Hepatocyte (in vitro differentiated cells): ENCODE data around the gene SPINT3. TPM values are rescaled to one million over a fixed set of nuclear protein-coding genes. Genes with fewer than 3 reads are reported as not detected.

ENCODE experiments used
- DNase-seq: peaks from one replicate; pipeline ENCODE4 v3.0.0-alpha.2; 2016; ENCODE audit warnings: low spot score
- H2AFZ ChIP-seq: fragments of 200-600 bp; sonication (generic); 2 replicates; pipeline ENCODE4 v1.6.0; 2016; ENCODE audit warnings: antibody characterized with exemption, mild to moderate bottlenecking
- H3K27ac ChIP-seq: fragments of 200-600 bp; sonication (generic); 2 replicates; pipeline ENCODE4 v1.5.1; 2016; ENCODE audit warnings: mild to moderate bottlenecking
- H3K27me3 ChIP-seq: fragments of 200-600 bp; sonication (generic); 2 replicates; pipeline ENCODE4 v1.6.1; 2016
- H3K36me3 ChIP-seq: fragments of 200-600 bp; sonication (generic); replicated peaks from 2 replicates; pipeline ENCODE4 v1.5.1; 2016; ENCODE audit warnings: low read depth; ENCODE audit not compliant: insufficient read depth
- H3K4me1 ChIP-seq: fragments of 200-600 bp; sonication (generic); 2 replicates; pipeline ENCODE4 v1.5.1; 2016; ENCODE audit warnings: mild to moderate bottlenecking, moderate library complexity; ENCODE audit not compliant: insufficient read depth
- H3K4me2 ChIP-seq: fragments of 200-600 bp; sonication (generic); 2 replicates; pipeline ENCODE4 v1.6.0; 2016
- H3K4me3 ChIP-seq: fragments of 200-600 bp; sonication (generic); 2 replicates; pipeline ENCODE4 v1.5.1; 2016; ENCODE audit warnings: mild to moderate bottlenecking
- H3K79me2 ChIP-seq: fragments of 200-600 bp; sonication (generic); 2 replicates; pipeline ENCODE4 v1.6.0; 2017; ENCODE audit warnings: mild to moderate bottlenecking
- H3K9me2 ChIP-seq: fragments of 200-600 bp; sonication (generic); replicated peaks from 2 replicates; pipeline ENCODE4 v1.6.0; 2017; ENCODE audit warnings: mild to moderate bottlenecking; ENCODE audit not compliant: insufficient read depth
- H3K9me3 ChIP-seq: fragments of 200-600 bp; sonication (generic); 2 replicates; pipeline ENCODE4 v1.5.1; 2016; ENCODE audit warnings: low read depth, mild to moderate bottlenecking
- H4K20me1 ChIP-seq: fragments of 200-600 bp; sonication (generic); 2 replicates; pipeline ENCODE4 v1.6.0; 2016; ENCODE audit warnings: mild to moderate bottlenecking; ENCODE audit not compliant: insufficient read depth, poor library complexity, severe bottlenecking
- CTCF ChIP-seq: fragments of 200-600 bp; sonication (generic); IDR thresholded peaks from 2 replicates; pipeline ENCODE4 v1.5.1; 2016; ENCODE audit warnings: antibody characterized with exemption, mild to moderate bottlenecking; ENCODE audit not compliant: poor library complexity
- EZH2 ChIP-seq: fragments of 200-600 bp; sonication (generic); IDR thresholded peaks from 2 replicates; pipeline ENCODE4 v1.6.1; 2016; ENCODE audit warnings: antibody characterized with exemption, mild to moderate bottlenecking, borderline replicate concordance
- EZH2phosphoT487 ChIP-seq: fragments of 200-600 bp; sonication (generic); IDR thresholded peaks from one replicate; pipeline ENCODE4 v1.6.1; 2018; ENCODE audit warnings: antibody characterized with exemption, mild to moderate bottlenecking, low read depth, moderate library complexity; ENCODE audit not compliant: unreplicated experiment, severe bottlenecking
- WGBS: methylation state at CpG from one replicate; pipeline ENCODE4 v1.1.6; 2016; ENCODE audit warnings: low lambda C conversion rate; ENCODE audit errors: missing lambda C conversion rate; 5-methylcytosine and 5-hydroxymethylcytosine counted together
- polyA plus RNA-seq: library from polyadenylated mRNA; unstranded; fragments of >200 nt; fragmentation: Nextera tagmentation; extraction: Ambion mirVana; gene quantifications from 2 replicates; pipeline ENCODE4 v1.2.1, GENCODE V29; 2016
- total RNA-seq: library from RNA; depleted of rRNA; stranded (reverse); fragments of >200 nt; gene quantifications from 2 replicates; pipeline ENCODE4 v1.2.3, GENCODE V29; 2014

Gene SPINT3
- total and polyA plus RNA-seq, 2 experiments from 2014 or later: not detected

- 47% methylated on average over 3 of the region's 3 CpGs for WGBS
- Histone ChIP-seq H3K4me1 (peaks cover 10% of the 10 kb centered on the region), H3K27ac (no peak overlapping the region), H2AFZ (no peak overlapping the region), H3K9me2 (no peaks in the 10 kb centered on the region), H3K4me3 (no peak overlapping the region), H3K27me3 (peaks cover 2% of the 10 kb centered on the region), H4K20me1 (no peaks in the 10 kb centered on the region), H3K36me3 (no peaks in the 10 kb centered on the region), H3K4me2 (no peak overlapping the region), H3K9me3 (no peaks in the 10 kb centered on the region), H3K79me2 (no peaks in the 10 kb centered on the region)
- no peak for TF ChIP-seq CTCF
- no peak for TF ChIP-seq EZH2
- no peak for TF ChIP-seq EZH2phosphoT487
- no peak for DNase-seq
Measured at GRCh38 chr20:45467861-45468260, 47.6 kb downstream of the SPINT3 start.

- H3K79me2 ChIP-seq: no peaks in the 10 kb centered on the region
- no peaks in the 10 kb centered on the region for H3K9me3 ChIP-seq
- peaks cover 2% of the 10 kb centered on the region for H3K27me3 ChIP-seq
- 94% methylated on average over 6 of the region's 6 CpGs for WGBS
- H3K27ac ChIP-seq: no peak overlapping the region
- DNase-seq: no peak
- no peaks in the 10 kb centered on the region for H3K9me2 ChIP-seq
- no peaks in the 10 kb centered on the region for H4K20me1 ChIP-seq
- no peaks in the 10 kb centered on the region for H3K36me3 ChIP-seq
- peaks cover 10% of the 10 kb centered on the region for H3K4me1 ChIP-seq
- no peak overlapping the region for H3K4me2 ChIP-seq
- H3K4me3 ChIP-seq: no peak overlapping the region
- H2AFZ ChIP-seq: no peak overlapping the region
- TF ChIP-seq CTCF (no peak), EZH2phosphoT487 (no peak), EZH2 (no peak)
Measured at GRCh38 chr20:45467172-45467571, 48.2 kb downstream of the SPINT3 start.

- H2AFZ ChIP-seq: no peak overlapping the region
- H3K9me3 ChIP-seq: no peaks in the 10 kb centered on the region
- WGBS: 81% methylated on average over 1 of the region's 1 CpG
- H3K4me3 ChIP-seq: no peak overlapping the region
- no peak for TF ChIP-seq CTCF
- TF ChIP-seq EZH2phosphoT487: no peak
- TF ChIP-seq EZH2: no peak
- H4K20me1 ChIP-seq: no peaks in the 10 kb centered on the region
- H3K4me2 ChIP-seq: no peak overlapping the region
- DNase-seq: no peak
- no peaks in the 10 kb centered on the region for H3K79me2 ChIP-seq
- peaks cover 2% of the 10 kb centered on the region for H3K27me3 ChIP-seq
- no peaks in the 10 kb centered on the region for H3K9me2 ChIP-seq
- no peaks in the 10 kb centered on the region for H3K36me3 ChIP-seq
- H3K27ac ChIP-seq: no peak overlapping the region
- H3K4me1 ChIP-seq: peaks cover 10% of the 10 kb centered on the region
Measured at GRCh38 chr20:45465491-45466266, 49.7 kb downstream of the SPINT3 start.
